Astrocyte of the spinal cord (primary cell): ENCODE data around the gene KRTAP5-7.

Experiments used
- DNase-seq: peaks from one replicate; pipeline ENCODE4 v3.0.0; 2011; ENCODE audit warnings: low read depth, low spot score
- H3K4me3 ChIP-seq: 2 replicates; pipeline ENCODE4 v1.5.1; 2011; ENCODE audit warnings: low read depth, mild to moderate bottlenecking, low read length, moderate library complexity
- in situ Hi-C: cut with HindIII; loops from 2 replicates; pipeline ENCODE4 v1.10.0; 2017; ENCODE audit warnings: low sequenced_read_pairs
- TF ChIP-seq, protein P1 (sequence below): IDR thresholded peaks from 2 replicates; pipeline ENCODE4 v1.5.1; 2012; ENCODE audit warnings: low read depth, mild to moderate bottlenecking, low read length, inconsistent platforms

Gene KRTAP5-7

DNA sequence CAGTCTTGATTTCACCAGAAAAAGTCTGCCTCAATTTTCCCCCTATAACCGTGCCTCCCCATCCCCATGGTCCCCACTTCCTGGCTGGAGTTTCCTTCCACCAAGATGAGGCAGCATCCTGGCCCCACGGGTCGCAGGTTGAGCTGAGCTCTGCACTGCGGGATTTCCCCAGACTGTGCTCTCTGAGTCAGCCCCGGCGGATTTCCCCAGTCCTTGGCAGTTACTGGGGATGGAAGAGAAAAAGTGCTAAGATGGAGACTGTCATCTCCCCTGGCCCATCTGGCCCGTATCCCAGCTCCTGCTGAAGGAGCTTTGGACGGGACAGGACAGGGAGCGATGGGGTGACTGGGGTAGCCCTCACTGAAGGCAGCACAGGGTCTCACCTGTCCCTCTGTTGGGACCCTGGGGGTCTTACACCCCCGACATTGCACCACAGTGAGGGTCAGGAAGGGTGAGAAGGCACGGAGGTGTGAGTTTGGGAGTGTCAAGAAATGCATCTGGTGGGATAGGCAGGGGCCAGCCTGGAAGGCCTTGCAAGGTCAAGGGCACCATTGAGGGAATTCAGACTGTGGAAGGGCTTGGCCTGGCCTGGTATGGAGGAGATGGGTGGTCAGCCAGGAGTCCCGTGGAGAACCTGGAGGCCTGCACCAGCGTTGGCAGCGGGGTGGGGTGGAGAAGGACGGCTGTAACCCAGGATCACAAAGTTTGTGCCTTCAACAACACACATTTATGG, 37.6 kb upstream of the KRTAP5-7 start:
- no peak overlapping the region for H3K4me3 ChIP-seq
- DNase-seq = peak; percentile 43
- TF ChIP-seq, protein P1, sequence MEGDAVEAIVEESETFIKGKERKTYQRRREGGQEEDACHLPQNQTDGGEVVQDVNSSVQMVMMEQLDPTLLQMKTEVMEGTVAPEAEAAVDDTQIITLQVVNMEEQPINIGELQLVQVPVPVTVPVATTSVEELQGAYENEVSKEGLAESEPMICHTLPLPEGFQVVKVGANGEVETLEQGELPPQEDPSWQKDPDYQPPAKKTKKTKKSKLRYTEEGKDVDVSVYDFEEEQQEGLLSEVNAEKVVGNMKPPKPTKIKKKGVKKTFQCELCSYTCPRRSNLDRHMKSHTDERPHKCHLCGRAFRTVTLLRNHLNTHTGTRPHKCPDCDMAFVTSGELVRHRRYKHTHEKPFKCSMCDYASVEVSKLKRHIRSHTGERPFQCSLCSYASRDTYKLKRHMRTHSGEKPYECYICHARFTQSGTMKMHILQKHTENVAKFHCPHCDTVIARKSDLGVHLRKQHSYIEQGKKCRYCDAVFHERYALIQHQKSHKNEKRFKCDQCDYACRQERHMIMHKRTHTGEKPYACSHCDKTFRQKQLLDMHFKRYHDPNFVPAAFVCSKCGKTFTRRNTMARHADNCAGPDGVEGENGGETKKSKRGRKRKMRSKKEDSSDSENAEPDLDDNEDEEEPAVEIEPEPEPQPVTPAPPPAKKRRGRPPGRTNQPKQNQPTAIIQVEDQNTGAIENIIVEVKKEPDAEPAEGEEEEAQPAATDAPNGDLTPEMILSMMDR = no peak
- in situ Hi-C loops = no loop called here

DNA sequence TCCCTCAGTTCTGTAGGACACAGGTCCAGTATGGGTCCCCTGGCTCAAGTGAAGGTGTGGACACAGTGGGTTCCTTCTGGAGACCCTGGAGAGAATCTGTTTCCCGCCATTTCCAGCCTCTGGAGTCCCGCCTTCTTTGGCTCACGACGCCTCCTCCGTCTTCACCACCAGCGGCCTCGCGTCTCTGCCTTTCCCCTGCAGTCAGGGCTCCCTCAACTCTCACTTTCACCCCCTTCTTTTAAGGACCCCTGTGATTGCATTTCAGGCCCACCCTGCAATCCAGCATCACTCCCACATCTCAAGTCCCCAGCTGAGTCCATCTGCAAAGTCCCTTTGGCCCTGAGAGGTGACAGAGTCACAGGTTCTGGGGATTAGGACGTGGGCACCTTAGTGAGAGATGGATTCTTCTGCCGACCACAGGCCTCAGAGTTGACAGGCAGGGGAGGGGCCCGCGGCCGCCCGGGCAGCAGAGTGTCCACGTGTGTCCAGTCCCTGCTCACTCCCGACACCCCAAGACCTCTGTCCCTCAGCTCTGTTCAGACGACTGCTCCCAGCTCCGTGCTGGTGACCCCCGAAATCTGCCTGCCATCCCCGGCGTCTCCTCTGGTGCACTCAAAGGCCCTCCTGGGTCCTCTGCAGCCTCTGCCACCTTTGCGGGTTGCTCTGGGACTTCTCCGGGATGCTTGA, 36.9 kb upstream of the KRTAP5-7 start:
- no peak for DNase-seq
- no peak overlapping the region for H3K4me3 ChIP-seq
- TF ChIP-seq, protein P1 = no peak
- in situ Hi-C loops = no loop called here

DNA sequence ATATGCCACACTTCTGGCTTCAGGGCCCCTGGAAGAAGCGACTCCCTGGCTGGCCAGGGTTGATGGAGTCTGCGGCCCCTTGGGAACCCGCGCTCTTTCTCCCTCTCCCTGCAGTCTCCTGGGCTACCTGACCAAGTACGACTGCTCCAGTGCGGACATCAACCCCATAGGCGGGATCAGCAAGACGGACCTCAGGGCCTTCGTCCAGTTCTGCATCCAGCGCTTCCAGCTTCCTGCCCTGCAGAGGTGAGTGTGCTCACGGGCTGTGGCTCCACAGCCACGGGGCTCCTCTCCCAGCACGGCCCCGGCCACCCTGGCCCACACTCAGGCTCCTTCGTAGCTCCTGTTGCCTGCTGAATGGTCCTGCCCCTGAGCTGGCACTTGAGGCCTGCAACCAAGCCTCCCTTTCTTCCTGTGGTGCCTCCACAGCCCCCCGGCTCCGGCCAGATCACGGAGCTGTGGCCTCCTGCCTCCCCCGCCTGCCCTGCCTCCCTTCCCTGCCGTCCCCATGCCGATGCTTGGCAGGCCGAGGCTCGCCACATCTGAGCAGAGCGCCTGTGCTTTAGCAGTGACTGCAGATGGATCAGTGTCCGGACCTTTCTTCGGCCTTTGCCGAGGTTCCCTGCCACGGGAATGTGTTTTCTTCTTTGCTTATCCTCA, 36.2 kb upstream of the KRTAP5-7 start:
- no peak for DNase-seq
- in situ Hi-C loops = no loop called here
- TF ChIP-seq, protein P1 = no peak
- no peak overlapping the region for H3K4me3 ChIP-seq

DNA sequence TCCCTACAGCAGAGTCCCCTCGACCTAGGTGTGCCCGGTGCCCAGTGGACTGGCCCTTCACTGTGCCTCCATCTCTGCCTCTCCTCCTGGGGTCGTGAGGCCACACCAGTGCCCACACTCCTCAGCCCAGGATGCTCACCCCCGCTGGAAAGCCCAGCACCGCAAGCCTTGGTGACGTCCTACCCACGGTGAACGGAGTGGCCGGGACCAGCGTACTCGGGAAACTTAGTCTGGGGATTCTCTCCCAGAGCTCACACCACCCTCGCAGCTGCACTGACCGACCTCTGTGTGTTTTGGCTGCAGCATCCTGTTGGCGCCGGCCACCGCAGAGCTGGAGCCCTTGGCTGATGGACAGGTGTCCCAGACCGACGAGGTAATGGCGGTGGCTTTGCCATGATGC, 35.5 kb upstream of the KRTAP5-7 start:
- TF ChIP-seq, protein P1 = no peak
- DNase-seq = no peak
- H3K4me3 ChIP-seq = no peak overlapping the region
- in situ Hi-C loops = no loop called here

DNA sequence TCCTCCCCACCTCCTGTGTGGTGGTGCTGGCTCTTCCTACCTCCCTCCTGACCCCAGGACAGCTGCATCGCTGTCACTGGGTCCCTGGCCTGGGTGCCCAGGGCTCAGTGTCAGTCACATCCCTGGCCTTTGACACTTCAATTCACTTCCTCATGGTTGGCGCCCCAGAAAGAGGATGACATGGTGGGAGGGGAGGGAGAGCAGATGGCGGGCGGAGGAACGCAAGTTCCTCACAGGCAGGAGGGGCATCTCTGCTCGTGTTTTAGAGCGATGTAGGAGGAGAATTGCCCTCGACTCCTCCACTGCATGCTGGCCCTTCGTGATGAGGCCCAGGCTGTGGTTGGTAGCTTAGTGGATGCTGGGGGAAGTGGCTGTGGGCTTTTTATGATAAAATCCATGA, 35.1 kb upstream of the KRTAP5-7 start:
- in situ Hi-C loops = no loop called here
- H3K4me3 ChIP-seq = no peak overlapping the region
- TF ChIP-seq, protein P1 = no peak
- no peak for DNase-seq

DNA sequence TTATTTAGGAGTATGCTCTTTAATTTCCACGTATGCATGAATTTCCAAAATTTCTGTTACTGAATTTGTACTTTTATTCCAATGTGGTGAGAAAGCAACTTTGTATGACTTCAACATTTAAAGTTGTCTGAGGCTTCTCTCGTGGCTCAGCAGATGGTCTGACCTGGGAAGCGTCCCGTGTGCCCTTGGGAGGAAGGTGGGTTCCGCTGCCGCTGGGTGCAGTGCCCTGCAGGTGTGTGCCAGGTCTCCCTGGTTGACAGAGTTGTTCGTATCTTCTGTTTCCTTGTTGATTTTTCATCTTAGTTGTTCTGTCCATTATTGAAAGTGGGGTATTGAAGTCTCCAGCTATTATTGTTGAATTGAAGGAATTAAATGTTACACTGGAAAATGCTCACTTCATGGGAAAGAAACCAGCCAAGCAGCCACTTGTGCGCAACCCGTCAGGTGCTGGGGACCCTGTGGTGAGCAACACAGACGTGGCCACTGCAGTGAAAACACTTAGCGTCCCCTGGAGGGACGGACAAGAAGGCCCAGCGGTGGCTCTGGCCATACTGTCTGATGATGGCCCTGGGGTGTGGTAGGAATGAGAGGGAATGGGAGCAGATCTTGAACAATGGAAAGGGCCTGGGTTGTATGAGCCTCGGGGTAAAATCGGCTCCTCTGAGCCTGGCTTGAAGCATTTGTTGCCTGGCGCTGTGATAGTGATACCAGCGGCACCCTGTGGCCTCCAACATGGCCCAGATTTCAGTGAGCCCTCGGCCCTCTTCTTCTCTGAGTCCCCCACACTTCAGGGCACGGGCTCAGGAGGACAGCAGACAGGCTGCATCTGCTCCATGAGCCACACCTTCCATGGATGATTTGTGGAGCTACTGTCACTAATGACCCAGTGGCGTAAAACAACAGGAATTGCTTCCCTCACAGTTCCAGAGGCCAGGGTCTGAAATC, 31.5 kb upstream of the KRTAP5-7 start:
- TF ChIP-seq, protein P1 = no peak
- no peak overlapping the region for H3K4me3 ChIP-seq
- DNase-seq = no peak
- in situ Hi-C loops = no loop called here
